ENCODE measurements around the gene LRRC32. TPM values are rescaled to one million over a fixed set of nuclear protein-coding genes. Genes with fewer than 3 reads are reported as not detected.

Gene LRRC32
- total and polyA plus RNA-seq, 2 donors = 2.9 to 29.3 TPM

- Histone ChIP-seq H3K4me1 (ENCODE audit: control insufficient read depth in 2 of 2, insufficient read depth in 2 of 2, low read length in 2 of 2) (peaks cover 0 to 31% of the 10 kb centered on the region in 2 donors), H3K27ac (ENCODE audit: low read depth in 1 of 2, low read length in 1 of 2) (no peak overlapping the region), H3K4me3 (ENCODE audit: low read length in 2 of 2) (no peak overlapping the region), H3K9me3 (ENCODE audit: control insufficient read depth in 2 of 2, insufficient read depth in 1 of 2, low read length in 1 of 2) (no peaks in the 10 kb centered on the region), H3K36me3 (ENCODE audit: control insufficient read depth in 2 of 2, insufficient read depth in 2 of 2, low read length in 1 of 2) (no peaks in the 10 kb centered on the region), H3K27me3 (ENCODE audit: control insufficient read depth in 2 of 2, insufficient read depth in 1 of 2, low read length in 1 of 2) (no peaks in the 10 kb centered on the region)
- no peak for DNase-seq (ENCODE audit: low read depth in 6 of 9, low spot score in 9 of 9)
- 79% methylated on average over 14 of the region's 14 CpGs for WGBS
These were observed 13.1 kb downstream of the LRRC32 start for GRCh38 chr11:76657187-76658170.

GRCh38 chr11:76656571-76657081 lies 13.9 kb downstream of the LRRC32 start:
- H3K4me3 ChIP-seq (ENCODE audit: low read length in 2 of 2) = no peak overlapping the region
- peaks cover 0 to 31% of the 10 kb centered on the region in 2 donors for H3K4me1 ChIP-seq (ENCODE audit: control insufficient read depth in 2 of 2, insufficient read depth in 2 of 2, low read length in 2 of 2)
- H3K27ac ChIP-seq (ENCODE audit: low read depth in 1 of 2, low read length in 1 of 2) = no peak overlapping the region
- 70% methylated on average over 7 of the region's 7 CpGs for WGBS
- no peaks in the 10 kb centered on the region for H3K9me3 ChIP-seq (ENCODE audit: control insufficient read depth in 2 of 2, insufficient read depth in 1 of 2, low read length in 1 of 2)
- H3K27me3 ChIP-seq (ENCODE audit: control insufficient read depth in 2 of 2, insufficient read depth in 1 of 2, low read length in 1 of 2) = no peaks in the 10 kb centered on the region
- H3K36me3 ChIP-seq (ENCODE audit: control insufficient read depth in 2 of 2, insufficient read depth in 2 of 2, low read length in 1 of 2) = no peaks in the 10 kb centered on the region
- DNase-seq (ENCODE audit: low read depth in 6 of 9, low spot score in 9 of 9) = no peak

GRCh38 chr11:76656050-76656531 lies 14.5 kb downstream of the LRRC32 start:
- H3K36me3 ChIP-seq (ENCODE audit: control insufficient read depth in 2 of 2, insufficient read depth in 2 of 2, low read length in 1 of 2) = no peaks in the 10 kb centered on the region
- no peak overlapping the region for H3K27ac ChIP-seq (ENCODE audit: low read depth in 1 of 2, low read length in 1 of 2)
- no peaks in the 10 kb centered on the region for H3K27me3 ChIP-seq (ENCODE audit: control insufficient read depth in 2 of 2, insufficient read depth in 1 of 2, low read length in 1 of 2)
- no peak overlapping the region for H3K4me3 ChIP-seq (ENCODE audit: low read length in 2 of 2)
- DNase-seq (ENCODE audit: low read depth in 6 of 9, low spot score in 9 of 9) = no peak
- 92% methylated on average over 8 of the region's 8 CpGs for WGBS
- no peaks in the 10 kb centered on the region for H3K9me3 ChIP-seq (ENCODE audit: control insufficient read depth in 2 of 2, insufficient read depth in 1 of 2, low read length in 1 of 2)
- H3K4me1 ChIP-seq (ENCODE audit: control insufficient read depth in 2 of 2, insufficient read depth in 2 of 2, low read length in 2 of 2) = peaks cover 0 to 31% of the 10 kb centered on the region in 2 donors

DNA sequence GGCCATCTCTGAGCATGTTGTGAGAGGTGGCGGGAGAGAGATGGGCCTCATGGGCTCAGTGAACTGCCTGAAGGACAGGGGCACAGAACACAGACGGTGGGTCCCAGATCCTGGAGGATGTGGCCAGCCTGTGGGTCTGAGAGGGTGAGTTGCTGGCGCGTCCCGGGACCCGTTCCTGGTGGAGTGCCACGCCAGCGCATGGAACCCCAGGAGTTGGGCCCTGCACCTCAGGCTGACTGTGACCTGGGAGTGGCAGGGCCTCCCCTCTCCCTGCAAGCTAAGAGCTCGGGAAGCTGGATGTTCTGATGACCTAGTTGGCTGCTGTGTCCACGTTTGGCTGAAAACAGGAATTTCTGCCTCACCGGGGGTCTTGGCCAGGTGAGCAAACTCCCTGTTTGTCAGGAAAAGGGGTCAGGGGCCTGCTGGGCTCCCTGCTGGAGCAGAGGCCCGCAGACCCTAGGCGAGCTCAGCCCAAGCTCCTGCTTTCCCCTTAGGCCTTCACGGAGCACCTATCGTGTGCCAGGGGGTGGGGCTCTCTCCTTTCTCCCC lies 15.0 kb downstream of the LRRC32 start:
- no peak overlapping the region for H3K4me3 ChIP-seq (ENCODE audit: low read length in 2 of 2)
- no peaks in the 10 kb centered on the region for H3K9me3 ChIP-seq (ENCODE audit: control insufficient read depth in 2 of 2, insufficient read depth in 1 of 2, low read length in 1 of 2)
- no peaks in the 10 kb centered on the region for H3K36me3 ChIP-seq (ENCODE audit: control insufficient read depth in 2 of 2, insufficient read depth in 2 of 2, low read length in 1 of 2)
- H3K4me1 ChIP-seq (ENCODE audit: control insufficient read depth in 2 of 2, insufficient read depth in 2 of 2, low read length in 2 of 2) = peaks cover 0 to 31% of the 10 kb centered on the region in 2 donors
- WGBS = 96% methylated on average over 15 of the region's 15 CpGs
- no peak for DNase-seq (ENCODE audit: low read depth in 6 of 9, low spot score in 9 of 9)
- no peaks in the 10 kb centered on the region for H3K27me3 ChIP-seq (ENCODE audit: control insufficient read depth in 2 of 2, insufficient read depth in 1 of 2, low read length in 1 of 2)
- no peak overlapping the region for H3K27ac ChIP-seq (ENCODE audit: low read depth in 1 of 2, low read length in 1 of 2)

GRCh38 chr11:76654980-76655379 lies 15.6 kb downstream of the LRRC32 start:
- Histone ChIP-seq H3K4me3 (ENCODE audit: low read length in 2 of 2) (no peak overlapping the region), H3K4me1 (ENCODE audit: control insufficient read depth in 2 of 2, insufficient read depth in 2 of 2, low read length in 2 of 2) (peaks cover 0 to 31% of the 10 kb centered on the region in 2 donors), H3K9me3 (ENCODE audit: control insufficient read depth in 2 of 2, insufficient read depth in 1 of 2, low read length in 1 of 2) (no peaks in the 10 kb centered on the region), H3K27ac (ENCODE audit: low read depth in 1 of 2, low read length in 1 of 2) (no peak overlapping the region), H3K27me3 (ENCODE audit: control insufficient read depth in 2 of 2, insufficient read depth in 1 of 2, low read length in 1 of 2) (no peaks in the 10 kb centered on the region), H3K36me3 (ENCODE audit: control insufficient read depth in 2 of 2, insufficient read depth in 2 of 2, low read length in 1 of 2) (no peaks in the 10 kb centered on the region)
- DNase-seq (ENCODE audit: low read depth in 6 of 9, low spot score in 9 of 9) = no peak
- 96% methylated on average over 4 of the region's 4 CpGs for WGBS

DNA sequence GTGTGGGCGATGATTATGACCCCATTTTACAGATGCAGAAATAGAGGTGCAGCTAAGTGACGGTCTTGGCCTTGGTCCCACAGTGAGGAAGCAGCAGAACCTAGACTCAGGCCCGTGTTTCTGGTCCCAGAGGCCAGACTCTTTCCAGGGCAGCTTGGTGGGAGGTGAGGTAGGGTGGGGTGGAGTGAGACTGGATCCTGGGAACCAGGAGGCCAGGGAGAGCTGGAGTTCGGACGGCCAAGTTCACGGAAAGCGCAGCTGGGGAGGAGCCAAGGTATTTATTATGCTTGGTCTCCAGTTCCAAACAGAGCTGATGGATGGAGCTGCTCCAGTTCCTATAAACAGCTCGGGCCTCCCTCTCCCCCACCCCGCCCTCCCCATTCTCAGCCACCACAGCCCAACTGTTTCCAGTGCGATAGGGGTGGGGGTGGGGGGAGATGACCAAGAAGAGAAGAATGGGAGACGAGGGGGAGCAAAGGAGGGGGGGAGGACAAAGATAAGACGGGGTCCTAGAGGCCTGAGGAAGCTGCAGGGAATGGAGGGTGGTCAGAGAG lies 16.2 kb downstream of the LRRC32 start:
- DNase-seq (ENCODE audit: low read depth in 6 of 9, low spot score in 9 of 9) = no peak
- Histone ChIP-seq H3K27ac (ENCODE audit: low read depth in 1 of 2, low read length in 1 of 2) (no peak overlapping the region), H3K4me3 (ENCODE audit: low read length in 2 of 2) (no peak overlapping the region), H3K9me3 (ENCODE audit: control insufficient read depth in 2 of 2, insufficient read depth in 1 of 2, low read length in 1 of 2) (no peaks in the 10 kb centered on the region), H3K4me1 (ENCODE audit: control insufficient read depth in 2 of 2, insufficient read depth in 2 of 2, low read length in 2 of 2) (peaks cover 0 to 31% of the 10 kb centered on the region in 2 donors), H3K36me3 (ENCODE audit: control insufficient read depth in 2 of 2, insufficient read depth in 2 of 2, low read length in 1 of 2) (no peaks in the 10 kb centered on the region), H3K27me3 (ENCODE audit: control insufficient read depth in 2 of 2, insufficient read depth in 1 of 2, low read length in 1 of 2) (no peaks in the 10 kb centered on the region)
- 82% methylated on average over 12 of the region's 12 CpGs for WGBS

DNA sequence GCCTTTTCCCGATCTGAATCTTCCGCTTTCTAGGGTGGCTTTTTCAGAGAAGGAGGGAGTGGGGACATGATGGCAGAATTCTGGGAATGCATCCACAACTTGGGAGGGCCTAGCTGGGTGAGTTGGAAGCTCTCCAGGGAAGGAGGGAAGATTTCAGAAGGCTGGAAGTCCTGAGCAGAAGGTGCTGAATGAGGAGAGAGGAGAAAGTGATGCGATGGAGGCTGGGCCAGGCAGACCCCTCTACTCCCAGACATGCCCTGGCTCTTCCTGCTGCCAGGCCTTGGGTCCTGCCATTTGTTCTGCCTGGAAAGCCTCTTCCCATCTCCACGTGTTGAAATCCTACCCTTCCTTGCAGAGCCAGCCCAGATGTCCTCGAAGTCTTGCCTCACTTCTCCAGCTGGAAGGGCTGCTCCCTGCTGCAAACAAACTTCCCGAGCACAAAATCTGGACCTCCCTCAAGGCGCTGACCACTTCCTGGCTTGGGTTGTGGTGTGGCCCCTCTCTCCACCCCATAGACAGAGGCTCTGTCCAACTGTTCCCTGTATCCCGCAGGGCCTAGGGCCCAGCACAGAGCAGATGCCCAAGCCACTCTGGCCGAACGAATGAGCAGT lies 16.8 kb downstream of the LRRC32 start:
- H3K27ac ChIP-seq (ENCODE audit: low read depth in 1 of 2, low read length in 1 of 2) = no peak overlapping the region
- peaks cover 0 to 31% of the 10 kb centered on the region in 2 donors for H3K4me1 ChIP-seq (ENCODE audit: control insufficient read depth in 2 of 2, insufficient read depth in 2 of 2, low read length in 2 of 2)
- H3K36me3 ChIP-seq (ENCODE audit: control insufficient read depth in 2 of 2, insufficient read depth in 2 of 2, low read length in 1 of 2) = no peaks in the 10 kb centered on the region
- 95% methylated on average over 10 of the region's 10 CpGs for WGBS
- no peaks in the 10 kb centered on the region for H3K27me3 ChIP-seq (ENCODE audit: control insufficient read depth in 2 of 2, insufficient read depth in 1 of 2, low read length in 1 of 2)
- H3K4me3 ChIP-seq (ENCODE audit: low read length in 2 of 2) = no peak overlapping the region
- no peaks in the 10 kb centered on the region for H3K9me3 ChIP-seq (ENCODE audit: control insufficient read depth in 2 of 2, insufficient read depth in 1 of 2, low read length in 1 of 2)
- no peak for DNase-seq (ENCODE audit: low read depth in 6 of 9, low spot score in 9 of 9)

DNA sequence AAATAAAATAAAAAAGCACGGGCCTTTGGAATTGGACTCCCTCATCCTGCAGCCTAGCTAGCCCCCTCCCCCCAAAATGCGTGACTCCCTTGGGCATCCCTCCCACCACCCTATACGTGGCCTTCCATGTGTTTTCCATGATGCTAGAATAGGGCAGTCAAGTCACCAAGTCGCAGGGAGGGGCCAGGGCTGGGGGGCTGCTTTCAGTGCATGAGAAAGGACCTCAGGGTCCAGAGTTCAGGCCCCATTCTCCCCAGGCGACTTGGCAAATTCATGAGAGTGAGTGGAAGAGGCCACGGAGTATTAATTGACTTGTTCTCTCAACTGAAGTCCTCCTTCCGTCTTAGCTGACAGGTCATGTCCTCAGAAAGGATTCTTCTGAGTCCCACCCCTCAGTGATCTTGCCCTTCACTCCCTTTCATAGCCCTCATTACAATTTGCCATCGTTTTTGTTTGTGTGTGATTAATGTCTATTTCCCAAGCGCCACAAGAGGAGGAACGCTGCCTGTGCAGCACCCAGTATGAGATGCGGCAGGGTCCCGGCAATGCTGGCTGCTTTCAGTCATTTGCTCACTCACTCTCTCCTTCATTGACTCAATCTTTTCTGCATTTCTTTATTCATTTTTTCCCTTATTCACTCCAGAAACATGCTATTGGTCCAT lies 17.4 kb downstream of the LRRC32 start:
- Histone ChIP-seq H3K27ac (ENCODE audit: low read depth in 1 of 2, low read length in 1 of 2) (no peak overlapping the region), H3K4me1 (ENCODE audit: control insufficient read depth in 2 of 2, insufficient read depth in 2 of 2, low read length in 2 of 2) (peaks cover 0 to 25% of the 10 kb centered on the region in 2 donors), H3K9me3 (ENCODE audit: control insufficient read depth in 2 of 2, insufficient read depth in 1 of 2, low read length in 1 of 2) (no peaks in the 10 kb centered on the region), H3K27me3 (ENCODE audit: control insufficient read depth in 2 of 2, insufficient read depth in 1 of 2, low read length in 1 of 2) (peaks cover 0 to under 1% of the 10 kb centered on the region in 2 donors), H3K36me3 (ENCODE audit: control insufficient read depth in 2 of 2, insufficient read depth in 2 of 2, low read length in 1 of 2) (no peaks in the 10 kb centered on the region), H3K4me3 (ENCODE audit: low read length in 2 of 2) (no peak overlapping the region)
- WGBS = 95% methylated on average over 12 of the region's 12 CpGs
- no peak for DNase-seq (ENCODE audit: low read depth in 6 of 9, low spot score in 9 of 9)

All from thymus (tissue), 11 donors.